HK-2 (cell line): ENCODE measurements around the gene GALNT13.

ENCODE experiments used
- DNase-seq: peaks from one replicate; pipeline ENCODE4 v3.0.0-alpha.2; 2018; ENCODE audit not compliant: unreplicated experiment

Gene GALNT13

DNA sequence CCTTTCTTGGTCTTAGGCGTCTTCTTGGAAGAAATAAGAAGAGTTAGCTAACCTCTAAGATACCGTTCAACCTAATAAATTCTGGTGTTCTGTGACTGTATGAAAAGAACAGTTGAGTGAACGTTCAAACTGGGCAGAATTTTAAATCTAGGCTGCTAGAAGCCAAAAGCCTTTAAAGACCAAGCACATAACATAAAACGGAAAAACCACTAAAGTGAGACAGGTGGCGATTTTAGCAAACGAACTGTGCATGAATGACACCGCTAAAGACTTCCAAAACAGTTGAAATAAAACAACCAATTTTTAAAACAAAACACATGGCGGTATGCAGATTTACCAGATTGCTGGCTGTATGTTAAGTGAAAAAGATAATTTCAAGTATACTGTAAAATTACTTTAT, 73.1 kb downstream of the GALNT13 start:
- no peak for DNase-seq

DNA sequence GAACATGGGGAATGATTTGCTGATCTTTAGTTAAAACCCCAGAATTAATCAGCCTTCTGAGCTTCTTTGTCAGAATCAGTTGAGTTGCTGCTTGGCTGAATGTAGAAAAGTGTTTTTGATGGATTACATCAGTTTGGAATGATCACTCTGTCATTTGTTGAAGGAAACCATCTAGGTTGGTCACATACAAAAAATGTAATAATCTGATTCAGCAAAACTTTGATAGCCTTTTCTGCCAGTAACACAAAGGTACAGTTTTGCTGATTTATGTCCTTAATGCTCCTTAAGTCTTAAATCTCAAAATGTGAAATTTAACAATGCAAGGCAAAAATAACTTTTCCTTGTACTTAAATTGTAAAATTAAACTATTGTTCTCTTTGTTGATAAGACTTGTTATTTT, 74.3 kb downstream of the GALNT13 start:
- DNase-seq, result no peak

DNA sequence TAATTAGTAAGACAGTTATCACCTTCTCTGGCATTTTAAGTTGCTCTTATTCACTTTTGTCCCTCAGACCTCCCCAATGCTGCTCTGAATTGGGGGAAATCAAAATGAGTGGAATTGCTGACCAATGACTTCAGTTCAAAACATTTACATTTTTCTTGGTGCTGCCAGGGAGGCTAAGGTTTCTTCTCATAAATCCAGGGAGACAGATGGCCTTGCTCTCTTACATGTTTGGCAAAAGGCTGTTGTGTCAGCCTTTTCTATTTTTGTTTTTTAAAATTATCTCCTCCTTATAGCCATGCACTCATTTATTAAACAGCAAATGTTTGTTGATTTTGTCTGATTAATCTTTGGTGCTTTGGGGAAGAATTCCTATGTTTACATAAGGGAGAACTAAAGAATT, 82.0 kb downstream of the GALNT13 start:
- DNase-seq, result no peak

DNA sequence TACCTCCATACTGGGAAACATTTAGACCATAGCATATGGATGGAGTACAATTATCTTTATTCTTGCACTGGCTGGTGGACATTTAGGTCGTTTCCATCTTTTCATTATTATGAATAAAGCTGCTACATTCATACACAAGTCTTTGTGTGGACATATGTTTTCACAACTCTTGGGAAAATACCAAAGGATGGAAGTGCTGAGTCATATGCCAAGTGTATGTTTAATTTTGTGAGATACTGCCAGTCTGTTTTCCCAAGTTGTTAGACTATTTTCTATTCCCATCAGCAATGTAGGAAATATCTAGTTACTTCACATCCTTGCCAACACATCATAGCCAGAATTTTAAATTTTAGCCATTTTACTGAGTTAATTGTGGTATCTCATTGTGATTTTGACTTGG, 91.5 kb downstream of the GALNT13 start:
- DNase-seq, result no peak

DNA sequence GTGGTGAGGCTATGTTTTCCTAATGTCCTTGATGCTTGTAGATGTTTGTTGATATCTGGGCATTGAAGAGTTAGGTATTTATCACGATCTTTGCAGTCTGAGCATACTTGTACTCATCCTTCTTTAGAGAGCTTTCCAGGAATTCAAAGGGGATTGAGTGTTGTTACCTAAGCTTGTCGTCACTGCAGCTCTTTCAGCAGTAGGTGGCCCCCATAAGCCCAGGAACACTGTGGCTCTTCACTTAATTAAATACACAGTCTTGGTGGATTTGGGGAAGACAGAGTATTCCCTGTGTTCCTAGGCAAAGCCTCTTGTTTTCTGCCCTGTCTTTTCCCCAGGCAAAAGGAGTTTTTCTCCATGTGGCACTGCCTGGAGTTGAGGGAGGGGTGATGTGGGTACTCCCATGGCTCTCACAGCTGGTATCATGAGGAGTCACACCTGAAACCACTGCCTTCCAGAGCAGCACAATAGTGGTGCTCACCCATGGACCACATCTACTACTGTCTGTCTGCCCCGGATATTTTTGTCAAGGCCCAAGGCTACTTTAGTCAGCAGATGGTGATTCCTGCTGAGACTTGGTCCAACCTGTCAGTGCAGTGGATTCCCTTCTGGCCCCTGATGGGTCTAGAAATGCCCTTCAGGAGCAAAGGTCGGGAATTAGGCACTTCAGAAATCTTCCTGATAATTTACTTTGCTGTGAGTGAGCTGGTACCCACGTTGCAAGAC, 95.7 kb downstream of the GALNT13 start:
- no peak for DNase-seq

DNA sequence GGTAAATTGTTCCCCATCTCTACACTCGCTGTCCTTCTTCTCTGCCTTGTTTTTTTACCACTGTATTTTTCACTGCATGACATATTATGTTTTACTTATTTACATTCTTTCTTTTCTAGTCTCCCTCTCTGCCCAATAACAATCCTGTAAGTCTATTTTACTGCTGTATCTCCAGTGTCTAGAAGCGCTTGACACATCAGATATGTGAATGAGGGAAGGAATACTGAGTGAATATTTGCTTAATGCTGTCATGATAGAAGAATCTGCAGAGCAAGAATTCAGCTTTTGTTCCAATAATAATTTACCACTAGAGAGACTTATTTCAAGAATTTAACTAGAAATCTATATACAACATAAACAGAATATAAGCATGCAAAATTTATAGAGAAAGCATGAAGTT, 99.5 kb downstream of the GALNT13 start:
- no peak for DNase-seq

DNA sequence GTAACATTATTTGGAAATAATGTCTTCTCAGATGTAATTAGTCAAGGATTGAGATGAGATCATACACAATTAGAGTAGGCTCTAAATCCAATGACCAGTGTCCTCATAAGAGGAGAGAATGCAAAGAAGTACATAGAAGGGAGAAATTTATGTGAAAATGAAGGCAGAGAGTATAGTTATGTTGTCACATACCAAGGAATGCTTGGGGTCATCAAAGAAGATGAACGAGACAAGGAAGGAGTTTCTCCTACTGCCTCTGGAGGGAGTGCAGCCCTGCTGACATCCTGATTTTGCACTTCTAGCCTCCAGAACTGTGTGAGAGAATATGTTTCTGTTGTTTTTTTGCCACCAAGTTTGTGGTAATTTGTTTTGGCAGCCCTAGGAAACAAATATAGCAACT, 100.1 kb downstream of the GALNT13 start:
- DNase-seq, result no peak

DNA sequence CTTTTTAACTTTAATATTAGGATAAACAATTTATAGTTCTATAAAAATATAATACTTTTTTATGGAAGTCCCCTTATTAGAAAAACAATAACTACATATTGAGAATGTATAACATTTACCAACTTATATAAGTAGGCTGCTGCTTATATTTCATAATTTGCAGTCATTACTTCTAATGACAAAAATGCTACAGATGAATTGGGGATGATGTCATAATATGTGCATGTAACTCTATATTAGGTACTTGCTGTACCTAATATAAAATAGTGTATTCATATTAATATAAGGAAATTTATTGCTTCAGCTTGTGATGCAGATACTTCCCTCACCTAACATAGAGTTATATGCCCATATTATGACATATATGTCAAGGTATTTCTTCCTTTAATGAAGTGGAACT, 100.7 kb downstream of the GALNT13 start:
- no peak for DNase-seq

DNA sequence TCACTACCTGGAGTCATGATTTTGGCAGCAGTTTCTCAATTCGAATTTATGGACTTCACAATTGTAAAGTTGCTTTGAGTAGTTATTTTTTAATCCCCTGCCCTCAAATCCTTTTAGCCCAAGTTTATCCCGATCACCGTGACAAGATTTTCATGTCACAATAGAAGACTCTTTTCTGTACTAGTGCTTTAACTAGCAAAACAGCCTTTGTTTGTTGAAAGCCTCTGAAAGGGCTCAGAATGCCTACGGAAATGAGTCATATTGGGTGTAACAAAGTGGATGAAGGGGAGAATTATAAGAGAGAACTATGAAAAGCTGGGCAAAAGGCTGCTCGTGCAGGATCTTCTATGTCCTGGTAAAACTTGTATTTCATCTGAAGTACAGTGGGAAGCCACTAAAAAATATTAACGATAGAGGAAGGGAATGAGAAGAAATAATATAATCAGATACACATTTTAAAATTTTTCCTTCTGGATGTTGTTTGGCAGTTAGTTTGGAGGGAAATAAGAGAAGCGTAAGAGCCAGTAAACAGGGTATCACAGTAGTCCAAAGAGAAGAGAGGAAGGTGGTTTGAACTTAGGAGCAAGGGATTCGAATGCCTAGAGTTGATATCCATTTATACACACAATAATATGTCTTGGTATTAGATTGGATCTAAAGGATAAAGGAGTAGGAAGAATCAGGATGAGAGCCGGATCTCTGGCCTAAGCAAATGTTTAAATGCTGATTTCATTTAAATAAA, 114.9 kb downstream of the GALNT13 start:
- no peak for DNase-seq

DNA sequence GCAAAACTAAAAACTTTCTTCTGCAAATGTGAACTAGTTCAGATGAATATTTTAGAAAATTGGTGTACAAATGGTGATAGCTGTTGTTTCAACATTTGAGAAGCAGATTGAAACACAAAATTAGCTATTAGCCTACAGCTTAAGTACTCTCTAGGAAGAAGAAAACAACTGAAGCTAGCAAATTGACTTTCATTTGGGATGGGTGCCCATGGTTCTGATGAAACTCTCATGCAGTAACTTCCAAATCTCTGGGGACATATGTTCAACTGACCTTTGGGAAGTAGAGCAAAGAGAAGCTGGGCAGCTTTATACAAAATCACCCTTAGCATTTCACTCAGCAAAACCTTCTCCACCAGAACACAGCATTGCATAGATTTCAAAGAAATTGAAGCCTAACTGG, 119.0 kb downstream of the GALNT13 start:
- no peak for DNase-seq

DNA sequence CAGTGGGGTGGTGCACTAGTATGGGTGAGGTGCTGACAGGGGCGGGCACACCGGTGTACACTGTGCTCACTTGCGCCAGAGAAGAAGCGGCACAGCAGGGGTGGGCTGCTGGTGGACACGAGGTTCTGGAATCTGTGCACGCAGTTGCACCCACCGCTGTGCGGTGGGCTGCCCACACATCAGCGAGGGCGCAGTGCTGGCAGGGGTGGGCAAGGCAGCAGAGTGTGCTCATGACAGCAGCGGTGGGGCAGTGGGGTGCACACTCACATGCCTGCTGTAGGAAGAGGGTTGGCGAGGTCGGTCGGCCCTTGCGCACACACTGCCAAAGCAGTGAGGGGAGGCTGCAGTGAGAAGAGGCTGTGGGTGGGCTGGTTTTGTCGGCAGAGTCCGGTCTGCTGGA, 141.8 kb downstream of the GALNT13 start:
- no peak for DNase-seq

DNA sequence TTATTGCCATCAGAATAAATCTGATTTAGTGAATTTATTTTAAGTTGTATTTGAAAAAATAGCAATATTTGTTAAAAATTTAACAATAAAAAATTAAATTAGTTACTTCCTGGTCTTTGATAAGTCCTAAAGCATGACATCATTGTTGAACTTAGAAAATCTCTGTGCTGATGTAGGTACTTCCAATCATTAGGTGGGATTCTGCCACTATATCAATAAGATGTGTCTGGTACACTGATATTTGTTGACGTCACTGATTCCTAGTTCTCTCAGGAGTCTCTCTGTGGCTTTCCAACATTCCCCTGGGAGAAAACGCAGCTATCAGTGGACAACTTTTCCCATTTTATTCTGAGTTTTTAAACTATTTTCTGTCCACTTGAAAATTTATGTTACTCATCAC, 143.5 kb downstream of the GALNT13 start:
- DNase-seq, result no peak

DNA sequence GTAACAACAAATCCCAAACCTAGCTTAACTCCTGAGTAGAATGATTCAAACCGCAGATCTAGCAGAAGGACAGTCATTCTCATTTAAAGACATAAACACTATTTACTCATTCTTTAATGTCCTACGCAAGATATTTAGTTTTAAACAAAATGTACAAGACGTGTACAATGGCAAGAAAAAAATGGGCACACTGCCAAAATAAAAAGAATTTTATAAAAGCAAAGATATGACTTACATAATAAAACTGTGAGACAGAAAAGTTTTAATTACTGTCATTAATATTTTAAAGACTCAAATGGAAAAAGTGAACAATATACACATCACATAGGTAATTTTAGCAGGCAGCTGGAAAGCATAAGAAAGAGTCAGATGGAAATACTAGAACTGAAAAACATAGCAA, 157.8 kb downstream of the GALNT13 start:
- DNase-seq, result no peak

DNA sequence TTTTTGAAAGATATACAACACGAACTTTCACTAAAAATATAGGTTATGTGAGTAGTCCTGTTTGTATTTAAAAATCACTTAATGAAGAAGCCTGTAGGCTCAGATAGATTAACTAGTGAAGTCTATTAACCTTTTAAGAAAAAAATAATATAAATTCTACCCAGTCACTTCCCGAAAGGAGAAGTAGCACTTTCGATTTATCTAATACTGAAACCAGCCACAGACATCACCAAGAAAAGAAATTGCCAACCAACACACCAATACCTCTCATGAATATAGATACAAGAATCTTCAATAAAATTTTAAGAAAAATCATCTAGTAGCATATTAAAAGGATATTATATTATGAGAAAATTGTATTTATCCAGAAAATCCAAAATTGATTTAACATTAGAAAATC, 160.5 kb downstream of the GALNT13 start:
- DNase-seq, result no peak

DNA sequence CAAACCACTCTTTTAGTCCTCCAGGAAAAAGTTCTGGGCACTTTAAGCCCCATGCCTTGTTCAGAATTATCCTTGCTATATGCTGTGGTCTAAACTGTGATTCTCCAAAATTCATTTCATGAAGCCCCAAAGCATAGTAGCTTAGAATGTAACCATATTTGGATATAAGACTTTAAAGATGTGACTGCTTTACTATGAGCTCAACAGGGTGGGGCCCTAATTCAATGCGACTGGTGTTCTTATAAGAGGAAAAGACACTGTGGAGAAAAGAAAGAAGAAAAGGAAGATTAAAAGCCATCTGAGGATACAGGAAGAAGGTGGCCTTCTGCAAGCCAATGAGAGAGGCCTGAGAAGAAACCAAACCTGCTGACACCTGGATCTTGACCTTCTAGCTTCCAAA, 174.8 kb downstream of the GALNT13 start:
- no peak for DNase-seq

DNA sequence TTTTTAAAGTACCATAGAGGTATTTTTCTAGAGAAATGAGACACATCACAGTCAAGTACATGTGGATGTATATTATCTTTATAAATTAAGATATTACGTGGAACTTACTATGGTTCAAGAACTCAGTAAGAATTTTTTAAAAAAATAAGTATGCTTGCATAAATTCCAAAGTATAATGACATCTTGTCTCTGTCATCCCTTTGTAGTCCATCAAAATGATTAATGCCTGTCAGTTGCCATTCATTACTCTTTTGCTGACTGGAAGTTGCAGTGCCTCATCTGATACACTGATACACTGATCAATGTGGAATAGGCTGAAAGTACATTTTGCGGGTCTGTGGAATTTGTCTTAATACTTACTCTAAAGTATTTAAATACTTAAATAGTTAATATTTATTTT, 177.2 kb downstream of the GALNT13 start:
- DNase-seq, result no peak

DNA sequence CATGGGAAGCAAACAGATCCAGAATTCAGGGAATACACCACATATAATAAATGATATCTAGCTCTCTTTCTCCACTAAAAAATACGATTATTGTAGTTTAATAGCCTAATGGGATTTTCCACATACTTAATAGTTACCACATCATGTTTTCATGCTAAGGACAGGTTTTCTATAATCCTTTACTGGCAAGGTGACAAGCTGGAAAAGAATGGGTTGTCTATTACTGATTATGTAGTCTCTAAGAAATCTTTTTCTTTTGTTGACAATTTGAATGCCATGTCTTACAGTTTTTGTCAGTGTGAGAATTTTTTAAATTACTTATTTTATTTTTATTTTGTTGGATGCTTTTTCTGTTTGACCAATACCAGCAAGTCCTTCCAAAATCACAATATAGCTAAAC, 177.8 kb downstream of the GALNT13 start:
- no peak for DNase-seq

DNA sequence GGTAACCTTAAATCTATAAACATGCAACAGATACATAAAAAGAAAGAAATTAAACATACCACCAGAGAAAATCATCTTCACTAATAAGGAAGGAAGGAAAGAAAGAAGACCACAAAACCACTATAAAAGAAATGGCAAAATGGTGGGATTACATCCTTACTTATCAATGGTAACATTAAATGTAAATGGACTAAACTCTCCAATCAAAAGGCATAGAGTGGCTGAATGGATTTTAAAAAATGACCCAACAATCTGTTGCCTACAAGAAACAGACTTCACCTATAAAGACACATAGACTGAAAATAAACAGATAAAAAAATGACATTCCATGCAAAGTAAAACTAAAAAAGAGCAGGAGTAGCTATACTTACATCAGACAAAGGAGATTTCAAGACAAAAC, 195.4 kb downstream of the GALNT13 start:
- DNase-seq, result no peak

DNA sequence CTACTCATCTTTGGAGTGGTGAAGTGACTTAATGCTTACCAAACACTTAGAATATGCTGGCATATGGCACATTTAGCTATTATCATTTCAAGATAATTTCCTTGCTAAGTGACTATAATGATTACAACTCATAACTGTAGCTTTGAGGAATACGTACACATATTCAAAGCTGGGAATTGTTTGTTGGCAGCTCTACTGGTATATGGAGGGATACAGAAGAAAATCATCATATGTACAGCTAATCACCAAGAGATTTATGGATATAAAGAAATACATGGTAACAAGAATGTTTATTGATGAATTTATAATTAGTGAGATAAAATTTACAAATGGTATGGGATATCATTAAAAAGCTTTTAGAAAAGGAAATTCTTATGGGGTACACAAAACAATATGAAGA, 207.2 kb downstream of the GALNT13 start:
- no peak for DNase-seq

DNA sequence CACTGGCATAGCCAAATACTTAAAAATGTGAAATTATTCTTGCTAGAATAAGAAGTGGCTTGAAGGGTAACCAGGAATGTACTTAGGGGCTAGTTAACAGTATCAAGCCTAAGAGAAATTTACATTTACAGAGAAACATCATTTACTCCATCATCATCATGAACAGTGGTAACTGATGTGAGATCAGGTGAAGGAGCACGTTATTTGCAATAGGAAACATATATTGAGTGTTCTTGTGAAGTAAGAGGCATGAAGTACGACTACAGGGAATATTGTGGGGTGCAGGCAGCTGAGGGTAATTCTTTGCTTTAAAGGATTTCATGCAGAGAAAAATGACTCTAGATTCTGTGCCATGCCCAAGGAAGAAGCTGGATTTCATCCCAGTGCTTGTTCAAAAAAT, 220.8 kb downstream of the GALNT13 start:
- no peak for DNase-seq

DNA sequence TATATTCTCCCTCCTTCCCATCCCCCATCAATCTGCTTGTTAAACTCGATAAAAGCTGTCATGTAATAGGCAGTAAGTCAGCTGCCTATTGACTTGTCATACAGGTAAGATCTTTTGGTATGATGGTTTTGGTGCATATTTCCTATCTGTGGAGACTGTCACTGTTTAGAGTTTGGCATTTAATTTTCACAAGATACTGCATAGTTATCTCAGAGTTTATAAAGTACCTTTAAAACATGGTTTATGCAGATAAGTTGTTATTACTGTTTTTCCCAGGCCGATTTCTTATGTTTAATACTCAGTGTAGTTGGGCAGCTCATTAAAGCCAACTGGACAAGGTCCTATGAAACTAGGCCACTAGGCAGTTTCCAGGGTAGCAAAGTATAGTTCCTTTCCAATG, 222.1 kb downstream of the GALNT13 start:
- no peak for DNase-seq

DNA sequence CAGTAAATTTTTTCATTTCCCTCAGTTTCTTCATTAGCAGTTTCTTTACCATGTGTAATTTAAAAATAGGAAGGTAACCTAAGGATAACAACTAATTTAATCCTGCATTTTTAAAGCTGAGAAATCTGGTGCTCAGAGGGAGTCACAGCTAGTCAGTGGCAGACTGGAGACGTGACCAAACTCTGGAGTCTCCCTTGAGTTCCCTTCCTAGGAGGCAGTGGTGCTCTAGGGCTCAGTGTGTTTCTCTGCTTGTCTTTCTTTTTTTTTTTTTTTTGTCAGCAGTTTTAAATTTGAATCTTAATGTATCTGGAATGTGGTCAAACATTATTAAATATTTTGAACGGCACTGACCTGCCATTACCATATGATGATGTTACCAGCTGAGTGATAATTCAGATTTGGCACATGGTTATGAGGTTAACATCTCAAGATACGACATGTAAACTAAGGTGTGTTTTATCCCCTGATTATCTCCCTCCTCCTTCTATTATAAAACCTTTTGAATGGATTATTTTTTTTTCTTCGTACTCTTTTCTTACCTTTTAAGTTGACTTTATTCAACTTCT, 226.2 kb downstream of the GALNT13 start:
- no peak for DNase-seq

DNA sequence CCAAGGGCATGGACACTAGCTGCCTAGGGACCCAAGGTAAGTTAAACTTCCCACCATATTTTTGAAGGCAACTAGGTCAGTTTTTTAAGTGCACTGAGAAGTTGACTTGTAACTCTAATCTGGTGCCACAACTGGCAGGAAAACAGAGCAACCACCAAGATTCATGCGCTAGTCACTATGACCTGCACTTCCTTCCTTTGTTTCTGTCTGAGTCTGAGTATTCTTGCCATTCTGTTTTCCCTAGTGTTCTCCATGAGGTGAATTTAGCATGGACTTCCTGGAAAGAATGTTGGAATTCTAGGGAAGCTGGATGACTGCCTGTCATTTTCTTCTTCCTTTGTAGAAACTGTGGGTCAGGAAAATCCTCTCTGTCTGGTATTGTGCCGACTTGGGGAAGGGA, 249.0 kb downstream of the GALNT13 start:
- no peak for DNase-seq
